K562 (cell line): ENCODE measurements around the gene BCAS1. TPM values are rescaled to one million over a fixed set of nuclear protein-coding genes. Genes with fewer than 3 reads are reported as not detected.
A peak's percentile ranks its signal among the peaks of the same experiment; 100 is the strongest.

Source experiments
- ATAC-seq: fragments of 200-7000 bp; cut with Tn5 transposase; 3 replicates; pipeline ENCODE4 v1.9.1; 2020; ENCODE audit warnings: moderate library complexity
- BruUV-seq: library from RNA; stranded (reverse); fragments of 400-500 nt; replicated peaks from 2 replicates; lab custom pipeline; 2021; lab: Mats Ljungman, UMichigan
- CTCF ChIA-PET: fragments of 300-600 bp; formaldehyde crosslinking; extraction: SDS; loops from one replicate; lab custom pipeline; 2021; ENCODE audit warnings: low intra/inter-chr PET ratio; lab: Yijun Ruan, JAX
- POLR2A ChIA-PET: fragments of 300-600, 350-650 bp; sonication (Branson Sonifier 250); formaldehyde crosslinking; extraction: SDS; loops from one replicate; lab custom pipeline; 2021; ENCODE audit warnings: antibody characterized with exemption, inconsistent platforms; lab: Yijun Ruan, JAX
- DNase-seq, 4 experiments: peaks; one replicate each; pipeline versions ENCODE4 v3.0.0 to v3.0.0-alpha.2; 2011 to 2018; ENCODE audit warnings: low spot score in 3 of 4, mixed read lengths in 3 of 4; ENCODE audit errors: extremely low read depth in 1 of 4
- FAIRE-seq: peaks from 2 replicates; lab custom pipeline; 2011; peaks lifted over from hg19 to GRCh38; lab: Jason Lieb, UNC
- H2AFZ ChIP-seq: 2 replicates; pipeline ENCODE4 v1.6.0; 2011; ENCODE audit warnings: low read depth, low read length, control low read depth, inconsistent platforms
- H3K27ac ChIP-seq: fragments of 200-600 bp; 3 replicates; pipeline ENCODE4 v1.8.0; 2011; ENCODE audit warnings: low read depth, mild to moderate bottlenecking, control low read depth, inconsistent platforms, low read length, moderate library complexity, mixed read lengths; ENCODE audit errors: extremely low read depth
- H3K27me3 ChIP-seq, 2 experiments: fragments of 300-600 bp in 1 of 2; 2 replicates in 1 of 2; 3 replicates in 1 of 2; pipeline versions ENCODE4 v1.6.0 to v1.8.0; 2011; ENCODE audit warnings: inconsistent platforms in 2 of 2, low read length in 2 of 2, mild to moderate bottlenecking in 1 of 2, mixed read lengths in 1 of 2, moderate library complexity in 1 of 2; ENCODE audit not compliant: control insufficient read depth in 2 of 2, insufficient read depth in 2 of 2
- H3K36me3 ChIP-seq: fragments of 300-600 bp; 3 replicates; pipeline ENCODE4 v1.8.0; 2011; ENCODE audit warnings: mild to moderate bottlenecking, low read length, inconsistent platforms; ENCODE audit not compliant: control insufficient read depth, insufficient read depth
- H3K4me1 ChIP-seq, 2 experiments: fragments of 200-600 bp in 1 of 2; replicated peaks in 1 of 2; 2 replicates in 1 of 2; 3 replicates in 1 of 2; pipeline versions ENCODE4 v1.5.1 to v1.8.0; 2011; ENCODE audit warnings: inconsistent platforms in 2 of 2, low read length in 2 of 2, mild to moderate bottlenecking in 1 of 2, mixed read lengths in 1 of 2, moderate library complexity in 1 of 2; ENCODE audit not compliant: control insufficient read depth in 2 of 2, insufficient read depth in 2 of 2
- H3K4me2 ChIP-seq: 2 replicates; pipeline ENCODE4 v1.6.1; 2011; ENCODE audit warnings: low read length, control low read depth, inconsistent platforms, mixed read lengths; ENCODE audit not compliant: insufficient read depth
- H3K4me3 ChIP-seq: fragments of 200-600 bp; sonication (generic), shearing (Covaris generic); 2 replicates; pipeline ENCODE4 v1.5.1; 2016; ENCODE audit warnings: control low read depth, inconsistent platforms
- H3K79me2 ChIP-seq: fragments of 200-600 bp; 3 replicates; pipeline ENCODE4 v1.8.0; 2011; ENCODE audit warnings: low read length, inconsistent platforms; ENCODE audit not compliant: control insufficient read depth, insufficient read depth
- H3K9ac ChIP-seq, 2 experiments: 2 replicates each; pipeline versions ENCODE4 v1.6.0 to v1.6.1; 2011; ENCODE audit warnings: low read depth in 2 of 2, low read length in 2 of 2, control low read depth in 1 of 2, inconsistent platforms in 1 of 2, mild to moderate bottlenecking in 1 of 2, mixed read lengths in 1 of 2; ENCODE audit not compliant: insufficient read depth in 1 of 2
- H3K9me1 ChIP-seq: one replicate; pipeline ENCODE4 v1.6.0; 2011; ENCODE audit warnings: inconsistent platforms, mild to moderate bottlenecking, low read length, moderate library complexity; ENCODE audit not compliant: control insufficient read depth, insufficient read depth
- H3K9me3 ChIP-seq: replicated peaks from 2 replicates; pipeline ENCODE4 v1.5.1; 2011; ENCODE audit warnings: low read depth, low read length, inconsistent platforms; ENCODE audit not compliant: control insufficient read depth, insufficient read depth
- H4K20me1 ChIP-seq: replicated peaks from 2 replicates; pipeline ENCODE4 v1.6.1; 2011; ENCODE audit warnings: low read length, inconsistent platforms, mixed read lengths; ENCODE audit not compliant: control insufficient read depth, insufficient read depth
- CHD4 ChIP-seq: fragments of 200-600 bp; sonication (generic); IDR thresholded peaks from 3 replicates; pipeline ENCODE4 v1.6.1; 2012; ENCODE audit warnings: low read depth, mild to moderate bottlenecking, mixed read lengths, low read length, inconsistent platforms; ENCODE audit not compliant: insufficient read depth, insufficient replicate concordance, poor library complexity, severe bottlenecking
- DPF2 ChIP-seq: fragments of 450-650 bp; IDR thresholded peaks from 2 replicates; pipeline ENCODE4 v1.6.1; 2016
- EWSR1 ChIP-seq: fragments of 450-650 bp; IDR thresholded peaks from 2 replicates; pipeline ENCODE4 v1.6.1; 2018; ENCODE audit warnings: borderline replicate concordance, mild to moderate bottlenecking, low read depth, moderate library complexity; ENCODE audit not compliant: partially characterized antibody
- JUNB ChIP-seq: fragments of 450-650 bp; formaldehyde crosslinking; conservative IDR thresholded peaks from 2 replicates; pipeline ENCODE4 v1.4.0; 2020; ENCODE audit warnings: mild to moderate bottlenecking
- L3MBTL2 ChIP-seq: fragments of 450-650 bp; IDR thresholded peaks from 2 replicates; pipeline ENCODE4 v1.6.1; 2016; ENCODE audit warnings: mild to moderate bottlenecking, moderate library complexity
- MYBL2 ChIP-seq, 2 experiments: fragments of 450-650 bp in 1 of 2; sonication (generic) in 1 of 2; formaldehyde crosslinking in 1 of 2; IDR thresholded peaks; 2 replicates each; pipeline versions ENCODE4 v1.6.1 to v1.8.1; 2017 to 2022; ENCODE audit warnings: borderline replicate concordance in 1 of 2, inconsistent platforms in 1 of 2, low read depth in 1 of 2, mild to moderate bottlenecking in 1 of 2, missing genetic modification reagents in 1 of 2, moderate library complexity in 1 of 2
- NFE2 ChIP-seq: IDR thresholded peaks from 2 replicates; pipeline ENCODE4 v1.6.1; 2014; ENCODE audit warnings: antibody characterized with exemption, low read depth
- NUFIP1 ChIP-seq: fragments of 450-650 bp; IDR thresholded peaks from 2 replicates; pipeline ENCODE4 v1.6.1; 2018; ENCODE audit not compliant: partially characterized antibody
- ZKSCAN1 ChIP-seq: fragments of 150-350 bp; IDR thresholded peaks from 2 replicates; pipeline ENCODE4 v1.6.1; 2016; ENCODE audit warnings: low read depth, low read length
- ZKSCAN8 ChIP-seq: fragments of 200-800 bp; sonication (Bioruptor generic); IDR thresholded peaks from 2 replicates; pipeline ENCODE4 v1.6.1; 2016; ENCODE audit warnings: missing genetic modification characterization, missing compliant biosample characterization
- ZNF282 ChIP-seq: sonication (generic); formaldehyde crosslinking; IDR thresholded peaks from 2 replicates; pipeline ENCODE4 v1.8.1; 2023; ENCODE audit warnings: missing genetic modification reagents
- WGBS: fragments of 100-300 bp; shearing (Covaris generic); methylation state at CpG from one replicate; pipeline ENCODE4 v1.1.6; 2016; ENCODE audit warnings: low coverage, mixed read lengths; ENCODE audit not compliant: insufficient coverage; ENCODE audit errors: missing lambda C conversion rate; 5-methylcytosine and 5-hydroxymethylcytosine counted together
- in situ Hi-C: fragments of 300-500 bp; cut with MboI; formaldehyde crosslinking; loops from 4 replicates; pipeline ENCODE4 v1.15.0; 2018; ENCODE audit warnings: inconsistent platforms, mixed read lengths
- intact Hi-C: fragments of 100-400 bp; cut with micrococcal nuclease; formaldehyde crosslinking; loops from 2 replicates; pipeline ENCODE4 v1.14.2; 2022
- polyA plus RNA-seq, 8 experiments: library from polyadenylated mRNA; depleted of rRNA in 4 of 8; stranded (reverse) in 5 of 8; unstranded in 3 of 8; fragments of >200 nt; fragmentation: Nextera tagmentation in 2 of 8; fragmentation: Illumina TruSeq in 1 of 8; extraction: Ambion mirVana in 2 of 8; extraction: Trizol in 1 of 8; gene quantifications; 2 replicates each; pipeline versions ENCODE4 v1.2.1 to v1.2.3, GENCODE V29; 2011 to 2014; ENCODE audit warnings: inconsistent platforms in 1 of 8, missing spikeins in 1 of 8
- total RNA-seq, 7 experiments: library from RNA; depleted of rRNA in 6 of 7; stranded (reverse); fragments of >200 nt in 6 of 7; fragmentation: Illumina TruSeq in 2 of 7; extraction: Trizol in 2 of 7; gene quantifications; 2 replicates each; pipeline versions ENCODE4 v1.2.1 to v1.2.3, GENCODE V29; 2011 to 2021; ENCODE audit warnings: low replicate concordance in 1 of 7
- TF ChIP-seq, protein P1 (sequence below): fragments of 450-650 bp; IDR thresholded peaks from 2 replicates; pipeline ENCODE4 v1.6.1; 2017; ENCODE audit warnings: antibody characterized with exemption
- TF ChIP-seq, protein P2 (sequence below): fragments of 450-650 bp; IDR thresholded peaks from 2 replicates; pipeline ENCODE4 v1.6.1; 2016
- TF ChIP-seq, protein P3 (sequence below), 3 experiments: fragments of 200-800 bp in 1 of 3; fragments of 250-450 bp in 1 of 3; fragments of 450-650 bp in 1 of 3; sonication (Bioruptor Pico) in 1 of 3; sonication (Bioruptor generic) in 1 of 3; formaldehyde crosslinking in 1 of 3; IDR thresholded peaks; 2 replicates each; pipeline versions ENCODE4 v1.6.1 to v1.8.0; 2016 to 2022; ENCODE audit warnings: mild to moderate bottlenecking in 2 of 3, missing genetic modification characterization in 2 of 3, missing compliant biosample characterization in 1 of 3, moderate library complexity in 1 of 3

The BCAS1 gene
- total and polyA plus RNA-seq, 9 of the 15 experiments (the other 6 are each of a cell fraction or from before 2014, with no cell fraction given) = 0.18 to 2.3 (median 0.93) TPM

DNA sequence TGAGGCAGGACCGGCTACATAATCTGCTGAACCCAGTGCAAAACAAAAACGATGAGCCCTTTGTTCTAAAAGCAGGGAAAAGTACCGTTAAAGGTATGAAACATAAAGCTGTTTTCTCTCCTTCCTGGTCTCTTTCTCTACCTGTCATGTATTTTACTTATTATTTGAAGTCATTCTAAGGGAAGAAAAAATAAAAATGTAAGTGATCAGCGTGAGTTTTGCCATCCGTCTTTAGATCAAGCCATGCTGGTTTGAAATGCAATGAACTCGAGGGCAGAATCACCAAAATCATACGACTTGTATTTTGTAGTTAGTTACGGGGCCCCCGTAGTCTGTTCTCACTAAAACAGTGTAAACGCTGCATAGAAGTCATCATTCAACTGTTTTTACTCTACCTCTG lies 2.9 kb upstream of the BCAS1 start:
- DNase-seq (no peak), ATAC-seq (no peak), FAIRE-seq (no peak)
- no TSS peak for BruUV-seq
- H3K9ac ChIP-seq = no peak overlapping the region
- intact Hi-C loops (no loop called here), in situ Hi-C loops (no loop called here)
- H3K36me3 ChIP-seq = no peaks in the 10 kb centered on the region
- ChIA-PET POLR2A (interaction anchor here (0.6 kb wide), 1 partner anchor 146 kb away, joined by 3 read pairs; no protein-coding TSS in a partner anchor), CTCF (no interaction called here)
- H3K9me1 ChIP-seq = no peaks in the 10 kb centered on the region
- no peak overlapping the region for H3K27ac ChIP-seq
- H4K20me1 ChIP-seq = no peaks in the 10 kb centered on the region
- no peak overlapping the region for H3K4me2 ChIP-seq
- no peak overlapping the region for H2AFZ ChIP-seq
- H3K9me3 ChIP-seq = peaks cover 1% of the 10 kb centered on the region; the same call in 1 of the 2 replicates
- no peak overlapping the region for H3K4me3 ChIP-seq
- peaks cover 2 to 11% of the 10 kb centered on the region in 2 experiments; a peak in 2 of 5 replicates for H3K27me3 ChIP-seq
- TF ChIP-seq NFE2 (no peak), CHD4 (no peak), NUFIP1 (no peak), L3MBTL2 (no peak), ZKSCAN8 (no peak), JUNB (CRISPR knock-in tag) (no peak), MYBL2 (IDR thresholded peaks at IDR 0.05; ENCODE audit: low read depth) (no peak), MYBL2 (CRISPR knock-in tag; IDR thresholded peaks at IDR 0.05; ENCODE audit: borderline replicate concordance) (no peak), DPF2 (no peak), ZNF282 (CRISPR knock-in tag) (no peak), ZKSCAN1 (no peak), EWSR1 (peak; percentile 55)
- TF ChIP-seq, protein P1, sequence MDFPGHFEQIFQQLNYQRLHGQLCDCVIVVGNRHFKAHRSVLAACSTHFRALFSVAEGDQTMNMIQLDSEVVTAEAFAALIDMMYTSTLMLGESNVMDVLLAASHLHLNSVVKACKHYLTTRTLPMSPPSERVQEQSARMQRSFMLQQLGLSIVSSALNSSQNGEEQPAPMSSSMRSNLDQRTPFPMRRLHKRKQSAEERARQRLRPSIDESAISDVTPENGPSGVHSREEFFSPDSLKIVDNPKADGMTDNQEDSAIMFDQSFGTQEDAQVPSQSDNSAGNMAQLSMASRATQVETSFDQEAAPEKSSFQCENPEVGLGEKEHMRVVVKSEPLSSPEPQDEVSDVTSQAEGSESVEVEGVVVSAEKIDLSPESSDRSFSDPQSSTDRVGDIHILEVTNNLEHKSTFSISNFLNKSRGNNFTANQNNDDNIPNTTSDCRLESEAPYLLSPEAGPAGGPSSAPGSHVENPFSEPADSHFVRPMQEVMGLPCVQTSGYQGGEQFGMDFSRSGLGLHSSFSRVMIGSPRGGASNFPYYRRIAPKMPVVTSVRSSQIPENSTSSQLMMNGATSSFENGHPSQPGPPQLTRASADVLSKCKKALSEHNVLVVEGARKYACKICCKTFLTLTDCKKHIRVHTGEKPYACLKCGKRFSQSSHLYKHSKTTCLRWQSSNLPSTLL = no peak
- TF ChIP-seq, protein P2, sequence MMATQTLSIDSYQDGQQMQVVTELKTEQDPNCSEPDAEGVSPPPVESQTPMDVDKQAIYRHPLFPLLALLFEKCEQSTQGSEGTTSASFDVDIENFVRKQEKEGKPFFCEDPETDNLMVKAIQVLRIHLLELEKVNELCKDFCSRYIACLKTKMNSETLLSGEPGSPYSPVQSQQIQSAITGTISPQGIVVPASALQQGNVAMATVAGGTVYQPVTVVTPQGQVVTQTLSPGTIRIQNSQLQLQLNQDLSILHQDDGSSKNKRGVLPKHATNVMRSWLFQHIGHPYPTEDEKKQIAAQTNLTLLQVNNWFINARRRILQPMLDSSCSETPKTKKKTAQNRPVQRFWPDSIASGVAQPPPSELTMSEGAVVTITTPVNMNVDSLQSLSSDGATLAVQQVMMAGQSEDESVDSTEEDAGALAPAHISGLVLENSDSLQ = no peak
- TF ChIP-seq, protein P3, sequence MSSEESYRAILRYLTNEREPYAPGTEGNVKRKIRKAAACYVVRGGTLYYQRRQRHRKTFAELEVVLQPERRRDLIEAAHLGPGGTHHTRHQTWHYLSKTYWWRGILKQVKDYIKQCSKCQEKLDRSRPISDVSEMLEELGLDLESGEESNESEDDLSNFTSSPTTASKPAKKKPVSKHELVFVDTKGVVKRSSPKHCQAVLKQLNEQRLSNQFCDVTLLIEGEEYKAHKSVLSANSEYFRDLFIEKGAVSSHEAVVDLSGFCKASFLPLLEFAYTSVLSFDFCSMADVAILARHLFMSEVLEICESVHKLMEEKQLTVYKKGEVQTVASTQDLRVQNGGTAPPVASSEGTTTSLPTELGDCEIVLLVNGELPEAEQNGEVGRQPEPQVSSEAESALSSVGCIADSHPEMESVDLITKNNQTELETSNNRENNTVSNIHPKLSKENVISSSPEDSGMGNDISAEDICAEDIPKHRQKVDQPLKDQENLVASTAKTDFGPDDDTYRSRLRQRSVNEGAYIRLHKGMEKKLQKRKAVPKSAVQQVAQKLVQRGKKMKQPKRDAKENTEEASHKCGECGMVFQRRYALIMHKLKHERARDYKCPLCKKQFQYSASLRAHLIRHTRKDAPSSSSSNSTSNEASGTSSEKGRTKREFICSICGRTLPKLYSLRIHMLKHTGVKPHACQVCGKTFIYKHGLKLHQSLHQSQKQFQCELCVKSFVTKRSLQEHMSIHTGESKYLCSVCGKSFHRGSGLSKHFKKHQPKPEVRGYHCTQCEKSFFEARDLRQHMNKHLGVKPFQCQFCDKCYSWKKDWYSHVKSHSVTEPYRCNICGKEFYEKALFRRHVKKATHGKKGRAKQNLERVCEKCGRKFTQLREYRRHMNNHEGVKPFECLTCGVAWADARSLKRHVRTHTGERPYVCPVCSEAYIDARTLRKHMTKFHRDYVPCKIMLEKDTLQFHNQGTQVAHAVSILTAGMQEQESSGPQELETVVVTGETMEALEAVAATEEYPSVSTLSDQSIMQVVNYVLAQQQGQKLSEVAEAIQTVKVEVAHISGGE (CRISPR knock-in tag; IDR thresholded peaks at IDR 0.05) = peak in 1 of 3 experiments; percentile 67; a peak in 1 of 6 replicates
- H3K79me2 ChIP-seq = no peaks in the 10 kb centered on the region
- H3K4me1 ChIP-seq = peaks cover 4 to 7% of the 10 kb centered on the region in 2 experiments; a peak in 4 of 5 replicates
- 2% methylated on average over 10 of the region's 10 CpGs for WGBS
